ENCODE results near the gene ASB5. TPM values are rescaled to one million over a fixed set of nuclear protein-coding genes. Genes with fewer than 3 reads are reported as not detected.

ASB5 gene
- polyA plus RNA-seq, 1 experiment: 0.63 TPM

- TF ChIP-seq, protein P1, sequence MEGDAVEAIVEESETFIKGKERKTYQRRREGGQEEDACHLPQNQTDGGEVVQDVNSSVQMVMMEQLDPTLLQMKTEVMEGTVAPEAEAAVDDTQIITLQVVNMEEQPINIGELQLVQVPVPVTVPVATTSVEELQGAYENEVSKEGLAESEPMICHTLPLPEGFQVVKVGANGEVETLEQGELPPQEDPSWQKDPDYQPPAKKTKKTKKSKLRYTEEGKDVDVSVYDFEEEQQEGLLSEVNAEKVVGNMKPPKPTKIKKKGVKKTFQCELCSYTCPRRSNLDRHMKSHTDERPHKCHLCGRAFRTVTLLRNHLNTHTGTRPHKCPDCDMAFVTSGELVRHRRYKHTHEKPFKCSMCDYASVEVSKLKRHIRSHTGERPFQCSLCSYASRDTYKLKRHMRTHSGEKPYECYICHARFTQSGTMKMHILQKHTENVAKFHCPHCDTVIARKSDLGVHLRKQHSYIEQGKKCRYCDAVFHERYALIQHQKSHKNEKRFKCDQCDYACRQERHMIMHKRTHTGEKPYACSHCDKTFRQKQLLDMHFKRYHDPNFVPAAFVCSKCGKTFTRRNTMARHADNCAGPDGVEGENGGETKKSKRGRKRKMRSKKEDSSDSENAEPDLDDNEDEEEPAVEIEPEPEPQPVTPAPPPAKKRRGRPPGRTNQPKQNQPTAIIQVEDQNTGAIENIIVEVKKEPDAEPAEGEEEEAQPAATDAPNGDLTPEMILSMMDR (IDR thresholded peaks at IDR 0.05; ENCODE audit: low read depth, low read length): no peak
- H3K4me3 ChIP-seq (ENCODE audit: low read depth, low read length): no peak overlapping the region
- H3K27ac ChIP-seq (ENCODE audit: low read depth, low read length): peak overlapping the region; percentile 35
- no peaks in the 10 kb centered on the region for H3K27me3 ChIP-seq (ENCODE audit: control insufficient read depth, insufficient read depth, low read length)
- POLR2A ChIA-PET: no interaction called here
- no peak for DNase-seq (ENCODE audit: low read depth, low spot score)
- CTCF ChIA-PET: interaction anchor here (0.6 kb wide), 1 partner anchor 218 kb away, joined by 3 read pairs; no protein-coding TSS in a partner anchor
- H3K9me3 ChIP-seq (ENCODE audit: control insufficient read depth, insufficient read depth, low read length): no peaks in the 10 kb centered on the region
Measured at GRCh38 chr4:176256921-176257320, 12.1 kb downstream of the ASB5 start.

DNA sequence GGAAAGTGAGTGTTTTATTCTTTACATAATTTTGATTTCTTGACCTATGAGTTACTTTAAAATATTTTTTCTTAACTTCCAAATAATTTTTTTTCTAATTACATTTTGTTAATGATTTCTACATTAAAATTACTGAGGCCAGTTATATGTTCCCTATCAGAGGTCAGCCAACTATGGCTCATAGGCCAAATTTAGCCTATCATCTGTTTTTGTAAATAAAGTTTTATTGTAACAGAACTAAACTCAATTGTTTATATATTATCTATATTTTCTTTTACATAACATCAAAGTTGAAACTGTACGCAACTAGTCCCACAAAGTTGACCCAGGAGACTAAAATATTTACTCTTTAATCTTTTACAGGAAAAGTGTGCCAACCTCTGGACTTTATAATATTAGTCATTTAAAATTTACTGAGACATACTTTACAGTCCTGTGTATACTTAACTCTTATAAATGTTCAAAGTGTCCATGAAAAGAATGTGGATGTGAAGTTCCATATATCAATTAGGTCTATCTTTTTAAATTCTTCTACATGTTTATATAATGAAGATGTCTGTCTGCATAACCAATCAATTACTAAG is 26.2 kb downstream of the ASB5 start:
- H3K27me3 ChIP-seq (ENCODE audit: control insufficient read depth, insufficient read depth, low read length): no peaks in the 10 kb centered on the region
- H3K27ac ChIP-seq (ENCODE audit: low read depth, low read length): no peak overlapping the region
- no peak overlapping the region for H3K4me3 ChIP-seq (ENCODE audit: low read depth, low read length)
- CTCF ChIA-PET: no interaction called here
- no peaks in the 10 kb centered on the region for H3K9me3 ChIP-seq (ENCODE audit: control insufficient read depth, insufficient read depth, low read length)
- POLR2A ChIA-PET: no interaction called here
- DNase-seq (ENCODE audit: low read depth, low spot score): no peak
- TF ChIP-seq, protein P1 (IDR thresholded peaks at IDR 0.05; ENCODE audit: low read depth, low read length): no peak

DNA sequence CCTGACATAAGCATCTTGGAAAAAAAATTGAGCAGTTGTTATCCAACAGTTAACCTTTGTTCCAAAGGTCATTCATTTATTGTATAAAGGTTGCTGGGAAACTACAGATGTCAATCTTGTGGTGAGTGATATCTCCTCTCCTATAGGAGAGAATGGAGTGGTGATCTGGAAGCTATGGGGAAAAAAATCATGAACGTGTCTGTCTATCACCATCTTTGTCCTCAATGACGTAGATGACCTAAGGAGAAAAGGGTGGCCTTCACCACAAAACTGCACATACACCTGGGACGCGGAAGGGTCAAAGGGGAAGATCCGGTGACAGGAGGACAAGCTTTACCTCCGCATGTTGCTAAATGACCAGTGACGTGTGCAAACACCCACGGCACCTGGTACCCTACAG is 27.3 kb downstream of the ASB5 start:
- no peak for DNase-seq (ENCODE audit: low read depth, low spot score)
- CTCF ChIA-PET: no interaction called here

GRCh38 chr4:176238826-176239225 is 30.2 kb downstream of the ASB5 start:
- DNase-seq (ENCODE audit: low read depth, low spot score): no peak
- Histone ChIP-seq H3K27me3 (ENCODE audit: control insufficient read depth, insufficient read depth, low read length) (no peaks in the 10 kb centered on the region), H3K27ac (ENCODE audit: low read depth, low read length) (no peak overlapping the region), H3K9me3 (ENCODE audit: control insufficient read depth, insufficient read depth, low read length) (no peaks in the 10 kb centered on the region), H3K4me3 (ENCODE audit: low read depth, low read length) (no peak overlapping the region)
- POLR2A ChIA-PET: interaction anchor here (2.0 kb wide), 1 partner anchor 32 kb away, joined by 6 read pairs; no protein-coding TSS in a partner anchor
- TF ChIP-seq, protein P1 (IDR thresholded peaks at IDR 0.05; ENCODE audit: low read depth, low read length): no peak
- CTCF ChIA-PET: interaction anchor here (1.5 kb wide), 1 partner anchor 39 kb away, joined by 4 read pairs; no protein-coding TSS in a partner anchor

More for the DNA sequence above, 27.3 kb downstream of the ASB5 start:
- TF ChIP-seq, protein P1 (IDR thresholded peaks at IDR 0.05; ENCODE audit: low read depth, low read length): no peak
- H3K4me3 ChIP-seq (ENCODE audit: low read depth, low read length): no peak overlapping the region
- no peak overlapping the region for H3K27ac ChIP-seq (ENCODE audit: low read depth, low read length)
- POLR2A ChIA-PET: no interaction called here
- no peaks in the 10 kb centered on the region for H3K9me3 ChIP-seq (ENCODE audit: control insufficient read depth, insufficient read depth, low read length)
- no peaks in the 10 kb centered on the region for H3K27me3 ChIP-seq (ENCODE audit: control insufficient read depth, insufficient read depth, low read length)

DNA sequence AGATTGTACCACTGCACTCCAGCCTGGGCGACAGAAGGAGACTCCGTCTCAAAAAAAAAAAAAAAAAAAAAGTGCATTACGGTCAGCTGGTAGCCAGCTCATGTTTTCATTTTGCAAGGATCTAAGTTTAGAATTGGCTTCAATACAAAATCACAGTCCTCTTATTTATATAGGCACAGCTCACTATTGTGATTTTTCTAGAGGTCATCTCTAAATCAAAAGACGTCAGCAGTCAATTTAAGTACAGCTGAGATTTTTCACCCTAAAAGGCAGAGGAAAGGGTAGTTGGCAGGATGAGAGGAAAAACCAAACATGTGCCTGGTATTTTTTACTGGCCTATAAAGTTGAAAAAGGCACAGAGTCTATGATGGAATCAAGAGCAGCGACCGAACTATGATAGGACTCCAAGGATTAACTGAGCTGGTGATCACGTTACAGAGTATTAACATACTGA is 30.8 kb downstream of the ASB5 start:
- TF ChIP-seq, protein P1 (IDR thresholded peaks at IDR 0.05; ENCODE audit: low read depth, low read length): no peak
- peak overlapping the region; percentile 39 for H3K27ac ChIP-seq (ENCODE audit: low read depth, low read length)
- no peaks in the 10 kb centered on the region for H3K27me3 ChIP-seq (ENCODE audit: control insufficient read depth, insufficient read depth, low read length)
- ChIA-PET CTCF (interaction anchor here (0.6 to 1.5 kb wide), 3 partner anchors 29 to 144 kb away, joined by 4 to 8 read pairs (median 6); no protein-coding TSS in a partner anchor), POLR2A (interaction anchor here (0.6 to 2.0 kb wide), 3 partner anchors 16 to 32 kb away, joined by 3 to 6 read pairs (median 6); no protein-coding TSS in a partner anchor)
- peak; percentile 42 for DNase-seq (ENCODE audit: low read depth, low spot score)
- H3K9me3 ChIP-seq (ENCODE audit: control insufficient read depth, insufficient read depth, low read length): no peaks in the 10 kb centered on the region
- H3K4me3 ChIP-seq (ENCODE audit: low read depth, low read length): no peak overlapping the region
